Peyer's patch (tissue), 4 donors: ENCODE results near the gene KCNJ6.

Experiments used
- CTCF ChIP-seq, 6 experiments: fragments of 450-650 bp in 4 of 6; fragments of 200-600 bp in 2 of 6; sonication (generic) in 1 of 6; IDR thresholded peaks; one replicate each; pipeline ENCODE4 v1.5.1; 2017 to 2019; ENCODE audit warnings: antibody characterized with exemption in 6 of 6, mild to moderate bottlenecking in 3 of 6, moderate library complexity in 1 of 6
- POLR2A ChIP-seq, 2 donors: fragments of 450-650 bp; IDR thresholded peaks; one replicate each; pipeline ENCODE4 v1.5.1; 2017; ENCODE audit warnings: antibody characterized with exemption in 2 of 2, mild to moderate bottlenecking in 2 of 2, moderate library complexity in 2 of 2

DNA sequence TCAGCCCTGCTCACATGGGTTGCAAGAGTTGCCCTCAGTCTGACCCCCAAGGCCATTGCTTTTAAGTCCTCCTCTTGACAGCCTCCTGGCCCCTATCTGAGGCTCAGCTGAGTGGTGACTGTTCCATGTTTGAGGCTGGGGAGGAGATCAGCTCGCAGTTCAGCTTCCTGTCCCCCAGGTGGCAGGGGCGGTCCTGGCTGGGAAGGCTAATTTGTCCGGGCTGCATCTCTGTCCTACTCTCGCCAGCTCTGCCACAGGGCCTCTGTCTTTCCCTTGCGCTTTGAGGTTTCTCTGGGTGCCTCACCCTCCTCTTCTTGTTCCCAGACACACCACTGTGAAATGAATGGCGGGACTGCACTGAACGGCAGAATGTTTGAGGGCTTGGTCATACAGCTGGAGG is 157.3 kb downstream of the KCNJ6 start:
- TF ChIP-seq CTCF (IDR thresholded peaks at IDR 0.05) (peak in 3 of 6 experiments; percentile 52 to 61 (median 61)), POLR2A (IDR thresholded peaks at IDR 0.05) (no peak)
